Left lung (tissue), 10 donors: ENCODE data around the gene RFX2. TPM values are rescaled to one million over a fixed set of nuclear protein-coding genes. Genes with fewer than 3 reads are reported as not detected.
"Not testable (repeated sequence)": the region's sequence is repeated elsewhere in the genome, so short reads cannot be mapped to it uniquely, and the experiment has no call there.

Source experiments
- ATAC-seq: fragments of 200-7000 bp; cut with Tn5 transposase; one replicate; pipeline ENCODE4 v1.9.1; 2020; ENCODE audit warnings: moderate library complexity
- DNase-seq, 4 donors: peaks; one replicate each; pipeline ENCODE4 v3.0.0-alpha.2; 2013 to 2020
- H3K27ac ChIP-seq, 2 donors: fragments of 200-600 bp; sonication (generic) in 1 of 2; one replicate each; pipeline versions ENCODE4 v1.5.0 to v1.8.0; 2020 to 2021
- H3K27me3 ChIP-seq, 2 donors: fragments of 200-600 bp; sonication (generic) in 1 of 2; one replicate each; pipeline versions ENCODE4 v1.5.0 to v1.8.0; 2020 to 2021
- H3K36me3 ChIP-seq, 2 donors: fragments of 200-600 bp; sonication (generic) in 1 of 2; one replicate each; pipeline versions ENCODE4 v1.5.0 to v1.8.0; 2020 to 2021
- H3K4me1 ChIP-seq, 2 donors: fragments of 200-600 bp; one replicate each; pipeline ENCODE4 v1.8.0; 2021
- H3K4me3 ChIP-seq, 2 donors: fragments of 200-600 bp; sonication (generic) in 1 of 2; one replicate each; pipeline versions ENCODE4 v1.5.0 to v1.8.0; 2020 to 2021; ENCODE audit warnings: mild to moderate bottlenecking in 1 of 2
- H3K9me3 ChIP-seq, 2 donors: fragments of 200-600 bp; sonication (generic) in 1 of 2; one replicate each; pipeline versions ENCODE4 v1.5.0 to v1.8.0; 2020 to 2021
- CTCF ChIP-seq, 2 donors: fragments of 200-600 bp; sonication (generic) in 1 of 2; IDR thresholded peaks; one replicate each; pipeline versions ENCODE4 v1.5.0 to v1.8.0; 2021; ENCODE audit warnings: antibody characterized with exemption in 2 of 2
- intact Hi-C, 2 donors: fragments of 100-400 bp; cut with DNase I; formaldehyde crosslinking; loops; one replicate each; pipeline versions ENCODE4 v1.11.2 to v1.14.2; 2022
- polyA plus RNA-seq, 6 donors: library from polyadenylated mRNA; unstranded; fragments of 120-200 nt; gene quantifications; one replicate each; pipeline ENCODE4 v1.2.1, GENCODE V29; 2013; ENCODE audit not compliant: insufficient read length in 6 of 6
- total RNA-seq, 2 donors: library from RNA; stranded (reverse); fragmentation: NEBNext Ultra II Directional; extraction: Animal tissue kit (Norgen Biotek cat#: 25700); gene quantifications; one replicate each; pipeline ENCODE4 v1.2.1, GENCODE V29; 2021
- donor health status: DM: no; HTN: yes; CAD: no.
- donor health status: DM: no; HTN: no; CAD: no.

RFX2 gene
- total and polyA plus RNA-seq, 8 donors: 12.7 to 18.8 (median 16.5) TPM

GRCh38 chr19:5961969-5962945 lies 148.0 kb downstream of the RFX2 start:
- Histone ChIP-seq H3K36me3 (peaks cover 0 to 5% of the 10 kb centered on the region in 2 donors), H3K27me3 (no peaks in the 10 kb centered on the region), H3K27ac (peak overlapping the region; percentile 80 to 86), H3K9me3 (no peaks in the 10 kb centered on the region), H3K4me1 (peaks cover 48 to 89% of the 10 kb centered on the region in 2 donors), H3K4me3 (no peak overlapping the region)
- TF ChIP-seq CTCF (IDR thresholded peaks at IDR 0.05): no peak
- peak; percentile 85 for ATAC-seq
- peak in 2 of 4 donors; percentile 81 to 86 for DNase-seq
- intact Hi-C loops: no loop called here

GRCh38 chr19:5961641-5961968 lies 148.7 kb downstream of the RFX2 start:
- peak overlapping the region; percentile 80 to 86 for H3K27ac ChIP-seq
- H3K27me3 ChIP-seq, DNase-seq, H3K9me3 ChIP-seq, H3K4me3 ChIP-seq, intact Hi-C loops: not testable (repeated sequence)
- ATAC-seq: peak; percentile 5
- peaks cover 0 to 11% of the 10 kb centered on the region in 2 donors for H3K36me3 ChIP-seq
- peaks cover 41 to 86% of the 10 kb centered on the region in 2 donors for H3K4me1 ChIP-seq

GRCh38 chr19:5960005-5961001 lies 150.0 kb downstream of the RFX2 start:
- Histone ChIP-seq H3K9me3 (no peaks in the 10 kb centered on the region), H3K36me3 (peaks cover 0 to 7% of the 10 kb centered on the region in 2 donors), H3K4me3 (no peak overlapping the region), H3K4me1 (peaks cover 33 to 86% of the 10 kb centered on the region in 2 donors), H3K27ac (peak overlapping the region; percentile 80 to 86), H3K27me3 (no peaks in the 10 kb centered on the region)
- no peak for TF ChIP-seq CTCF (IDR thresholded peaks at IDR 0.05)
- ATAC-seq (peak; percentile 4), DNase-seq (no peak)
- intact Hi-C loops: no loop called here

GRCh38 chr19:5959260-5960004 lies 150.9 kb downstream of the RFX2 start:
- no peaks in the 10 kb centered on the region for H3K27me3 ChIP-seq
- H3K9me3 ChIP-seq: no peaks in the 10 kb centered on the region
- peaks cover 0 to 7% of the 10 kb centered on the region in 2 donors for H3K36me3 ChIP-seq
- no peak overlapping the region for H3K4me3 ChIP-seq
- H3K27ac ChIP-seq: peak overlapping the region in 1 of 2 donors; percentile 80
- ATAC-seq: no peak
- TF ChIP-seq CTCF (IDR thresholded peaks at IDR 0.05): no peak
- intact Hi-C loops: no loop called here
- H3K4me1 ChIP-seq: peaks cover 42 to 88% of the 10 kb centered on the region in 2 donors
- no peak for DNase-seq

- peaks cover 0 to 7% of the 10 kb centered on the region in 2 donors for H3K36me3 ChIP-seq
- H3K4me1 ChIP-seq: peaks cover 48 to 88% of the 10 kb centered on the region in 2 donors
- H3K27ac ChIP-seq: no peak overlapping the region
- H3K9me3 ChIP-seq: no peaks in the 10 kb centered on the region
- no peak overlapping the region for H3K4me3 ChIP-seq
- no peak for TF ChIP-seq CTCF (IDR thresholded peaks at IDR 0.05)
- DNase-seq (no peak), ATAC-seq (no peak)
- no peaks in the 10 kb centered on the region for H3K27me3 ChIP-seq
- intact Hi-C loops: no loop called here
Observed at GRCh38 chr19:5958851-5959122, 151.5 kb downstream of the RFX2 start.
